GM10266 (cell line): ENCODE results near the gene VEGFD.
"Not testable (repeated sequence)": the region's sequence is repeated elsewhere in the genome, so short reads cannot be mapped to it uniquely, and the experiment has no call there.

Source experiments
- DNase-seq: peaks from one replicate; pipeline ENCODE4 v3.0.0; 2012; ENCODE audit errors: extremely low spot score
- TF ChIP-seq, protein P1 (sequence below): IDR thresholded peaks from 2 replicates; pipeline ENCODE4 v1.5.1; 2012; ENCODE audit warnings: mild to moderate bottlenecking, low read depth; ENCODE audit not compliant: control insufficient read depth, insufficient read depth; ENCODE audit errors: missing control alignments

Gene VEGFD

DNA sequence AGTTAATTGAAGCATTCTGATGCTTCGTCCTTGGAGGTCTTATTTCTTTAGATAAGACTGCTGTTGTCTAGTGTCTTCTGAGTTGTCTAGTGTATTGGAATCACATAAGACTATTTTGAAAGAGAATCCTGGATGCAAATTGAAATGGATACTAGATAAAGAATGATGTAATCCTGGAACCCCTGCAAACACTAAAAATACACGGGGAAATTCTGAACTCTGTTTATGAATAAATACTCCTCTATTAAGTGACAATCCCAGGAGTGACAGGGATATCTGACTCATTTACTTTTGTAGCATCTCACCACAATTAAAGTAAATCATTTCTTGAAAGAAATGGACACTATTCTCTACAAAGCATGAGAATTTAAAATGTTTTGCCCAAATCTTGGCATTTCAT is 69.7 kb downstream of the VEGFD start:
- DNase-seq = no peak
- TF ChIP-seq, protein P1, sequence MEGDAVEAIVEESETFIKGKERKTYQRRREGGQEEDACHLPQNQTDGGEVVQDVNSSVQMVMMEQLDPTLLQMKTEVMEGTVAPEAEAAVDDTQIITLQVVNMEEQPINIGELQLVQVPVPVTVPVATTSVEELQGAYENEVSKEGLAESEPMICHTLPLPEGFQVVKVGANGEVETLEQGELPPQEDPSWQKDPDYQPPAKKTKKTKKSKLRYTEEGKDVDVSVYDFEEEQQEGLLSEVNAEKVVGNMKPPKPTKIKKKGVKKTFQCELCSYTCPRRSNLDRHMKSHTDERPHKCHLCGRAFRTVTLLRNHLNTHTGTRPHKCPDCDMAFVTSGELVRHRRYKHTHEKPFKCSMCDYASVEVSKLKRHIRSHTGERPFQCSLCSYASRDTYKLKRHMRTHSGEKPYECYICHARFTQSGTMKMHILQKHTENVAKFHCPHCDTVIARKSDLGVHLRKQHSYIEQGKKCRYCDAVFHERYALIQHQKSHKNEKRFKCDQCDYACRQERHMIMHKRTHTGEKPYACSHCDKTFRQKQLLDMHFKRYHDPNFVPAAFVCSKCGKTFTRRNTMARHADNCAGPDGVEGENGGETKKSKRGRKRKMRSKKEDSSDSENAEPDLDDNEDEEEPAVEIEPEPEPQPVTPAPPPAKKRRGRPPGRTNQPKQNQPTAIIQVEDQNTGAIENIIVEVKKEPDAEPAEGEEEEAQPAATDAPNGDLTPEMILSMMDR = no peak

DNA sequence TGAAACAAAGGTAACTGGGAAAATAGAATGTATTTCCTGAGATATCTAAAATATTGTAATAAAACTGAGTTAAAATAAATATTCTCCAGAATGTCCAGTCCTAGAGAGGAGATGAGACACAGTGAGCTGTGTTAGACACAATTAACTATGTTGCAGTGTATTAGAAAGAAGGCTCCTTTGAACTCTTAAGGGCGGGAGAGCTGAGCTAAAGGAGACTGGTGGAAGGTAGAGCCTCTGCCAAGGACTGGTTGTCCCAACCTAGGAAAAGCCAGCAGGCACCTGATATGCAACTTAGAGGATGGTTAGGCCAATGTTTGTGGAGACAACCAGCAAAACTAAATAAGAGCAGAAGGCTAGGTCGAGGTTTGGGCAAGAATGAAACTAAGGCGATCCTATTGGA is 73.1 kb downstream of the VEGFD start:
- DNase-seq = no peak
- TF ChIP-seq, protein P1 = no peak

DNA sequence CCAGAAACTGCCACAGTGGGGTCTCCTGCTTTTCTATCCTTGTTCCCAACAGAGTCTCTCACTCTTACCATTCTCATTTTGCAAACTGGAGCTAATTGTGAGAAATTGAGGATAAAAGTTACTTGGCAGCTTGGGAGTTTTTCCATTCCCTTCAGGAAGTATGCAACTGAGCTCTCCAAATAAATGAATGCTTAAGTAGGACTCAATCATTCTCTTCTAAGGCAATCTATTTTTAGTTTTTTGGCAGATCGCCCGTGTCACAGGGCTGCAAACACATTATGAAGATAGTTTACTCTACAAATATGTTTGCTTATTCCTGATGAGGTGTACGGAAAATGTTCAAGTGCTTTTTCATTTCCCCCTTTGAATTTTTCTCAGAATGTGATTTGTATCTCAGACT is 74.1 kb downstream of the VEGFD start:
- no peak for DNase-seq
- TF ChIP-seq, protein P1 = no peak

DNA sequence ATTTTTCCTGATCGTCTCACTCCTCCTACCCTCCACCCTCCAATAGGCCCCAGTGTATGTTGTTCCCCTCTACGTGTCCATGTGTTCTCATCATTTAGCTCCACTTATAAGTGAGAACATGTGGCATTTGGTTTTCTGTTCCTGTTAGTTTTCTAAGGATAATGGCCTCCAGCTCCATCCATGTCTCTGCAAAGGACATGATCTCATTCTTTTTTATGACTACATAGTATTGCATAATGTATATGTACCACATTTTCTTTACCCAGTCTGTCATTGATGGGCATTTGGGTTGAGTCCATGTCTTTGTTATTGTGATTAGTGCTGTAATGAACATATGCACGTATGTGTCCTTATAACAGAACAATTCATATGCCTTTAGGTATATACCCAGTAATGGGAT is 78.3 kb downstream of the VEGFD start:
- not testable (repeated sequence) for DNase-seq

DNA sequence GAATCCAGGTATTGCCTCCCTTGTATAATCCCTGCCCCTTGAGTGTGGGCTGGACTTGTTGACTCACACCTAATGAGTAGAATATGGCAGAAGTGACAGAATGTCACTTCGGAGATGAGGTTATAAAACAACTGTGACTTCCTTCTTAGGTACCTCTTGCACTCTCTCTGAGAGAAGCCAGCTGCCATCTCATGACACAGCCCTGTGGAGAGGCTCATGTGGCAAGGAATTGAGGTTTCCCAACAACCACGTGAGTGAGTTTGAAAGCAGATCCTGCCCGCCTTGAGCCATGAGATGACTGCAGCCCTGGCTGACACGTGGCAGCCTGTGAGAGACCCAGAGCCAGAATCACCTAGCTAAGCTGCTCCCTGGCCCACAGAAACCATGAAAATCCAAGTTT is 82.3 kb downstream of the VEGFD start:
- TF ChIP-seq, protein P1 = no peak
- no peak for DNase-seq

DNA sequence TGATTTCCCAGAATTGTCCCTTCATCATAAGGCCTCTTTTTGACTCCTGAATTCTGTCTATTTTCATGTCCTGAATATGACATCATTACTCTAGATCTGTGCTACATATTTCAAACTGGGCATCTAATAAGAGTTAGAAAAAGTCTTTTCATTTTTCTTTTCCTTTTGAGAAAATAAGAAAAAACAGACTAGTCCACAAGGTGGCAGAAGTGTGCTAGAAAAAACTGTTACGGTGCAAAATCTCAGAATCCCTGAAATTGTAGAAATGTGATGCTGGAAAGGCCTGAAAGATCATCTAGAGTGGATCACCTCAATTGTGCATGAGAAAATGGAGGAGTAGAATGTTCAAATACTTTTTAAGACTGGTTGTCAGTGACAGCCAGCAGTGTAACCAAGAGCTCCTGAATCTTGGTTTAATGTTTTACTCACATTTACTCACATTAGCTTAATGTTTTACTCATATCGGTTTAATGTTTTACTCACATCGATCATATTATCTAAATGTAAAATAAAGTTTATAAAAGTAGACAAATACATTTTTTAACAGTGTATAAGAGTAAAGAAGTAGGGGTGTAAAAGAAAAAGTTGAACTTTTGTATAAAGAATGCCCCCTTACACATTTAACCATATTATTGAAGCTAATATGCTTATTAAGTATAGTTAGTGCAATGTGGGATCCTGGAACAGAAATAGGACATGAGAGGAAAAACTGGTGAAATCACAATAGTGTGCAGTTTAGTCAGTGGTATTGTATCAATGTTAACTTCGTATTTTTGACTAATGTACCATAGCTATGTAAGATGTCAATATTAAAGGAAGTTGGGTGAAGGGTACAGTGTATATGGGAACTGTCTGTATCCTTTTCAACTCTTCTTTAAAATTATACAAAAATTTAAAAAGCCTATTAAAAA is 84.0 kb downstream of the VEGFD start:
- DNase-seq = no peak
- TF ChIP-seq, protein P1 = peak; percentile 28

DNA sequence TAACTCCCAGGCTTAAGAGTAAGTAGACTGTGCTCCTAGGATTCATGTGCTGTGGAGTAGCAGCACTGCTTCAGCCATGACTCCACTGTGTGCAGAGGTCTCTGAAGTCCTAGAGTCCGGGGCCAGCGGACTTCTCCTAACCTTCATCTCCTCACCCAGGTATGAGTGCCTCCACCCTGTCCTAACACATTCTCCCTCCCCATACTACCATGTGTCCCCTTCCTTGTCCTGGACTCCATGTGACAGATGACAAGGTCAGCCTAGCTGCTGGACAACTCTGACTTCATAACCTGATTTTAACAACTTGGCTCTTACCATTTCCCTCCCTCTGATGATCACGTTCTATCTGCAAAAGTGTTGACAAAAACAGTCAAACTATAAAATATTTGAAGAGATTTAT is 85.4 kb downstream of the VEGFD start:
- TF ChIP-seq, protein P1 = no peak
- DNase-seq = no peak
